HepG2 (cell line): ENCODE data around the gene TAP1. TPM values are rescaled to one million over a fixed set of nuclear protein-coding genes. Genes with fewer than 3 reads are reported as not detected.
A peak's percentile ranks its signal among the peaks of the same experiment; 100 is the strongest.

Source experiments
- ATF7 ChIP-seq, 2 experiments: fragments of 450-650 bp in 1 of 2; sonication (generic) in 1 of 2; formaldehyde crosslinking in 1 of 2; IDR thresholded peaks; 2 replicates each; pipeline versions ENCODE4 v1.4.0 to v1.6.1; 2016 to 2020; ENCODE audit warnings: antibody characterized with exemption in 1 of 2, mild to moderate bottlenecking in 1 of 2, missing genetic modification reagents in 1 of 2
- HNRNPK ChIP-seq: fragments of 200-400 bp; formaldehyde crosslinking; IDR thresholded peaks from 2 replicates; pipeline ENCODE4 v1.6.1; 2018; ENCODE audit warnings: low read length, low read depth, moderate library complexity, mild to moderate bottlenecking; ENCODE audit not compliant: poor library complexity, severe bottlenecking
- HNRNPL ChIP-seq: fragments of 200-400 bp; formaldehyde crosslinking; IDR thresholded peaks from 2 replicates; pipeline ENCODE4 v1.6.1; 2017; ENCODE audit warnings: mild to moderate bottlenecking, low read depth, low read length
- SMARCC2 ChIP-seq: fragments of 450-650 bp; IDR thresholded peaks from 2 replicates; pipeline ENCODE4 v1.6.1; 2017; ENCODE audit warnings: antibody characterized with exemption, mild to moderate bottlenecking
- TIGD3 ChIP-seq: sonication (generic); formaldehyde crosslinking; IDR thresholded peaks from 2 replicates; pipeline ENCODE4 v1.5.1; 2020; ENCODE audit warnings: mild to moderate bottlenecking, missing genetic modification reagents, borderline replicate concordance
- ZBTB8A ChIP-seq: sonication (generic); formaldehyde crosslinking; IDR thresholded peaks from 2 replicates; pipeline ENCODE4 v1.4.0; 2020; ENCODE audit warnings: mild to moderate bottlenecking, low read depth, missing genetic modification reagents, borderline replicate concordance
- ZNF142 ChIP-seq: sonication (generic); formaldehyde crosslinking; IDR thresholded peaks from 2 replicates; pipeline ENCODE4 v1.4.0; 2020; ENCODE audit warnings: missing genetic modification reagents
- ZNF232 ChIP-seq: sonication (generic); formaldehyde crosslinking; IDR thresholded peaks from 2 replicates; pipeline ENCODE4 v1.4.0; 2020; ENCODE audit warnings: missing genetic modification reagents, borderline replicate concordance
- ZNF280B ChIP-seq: sonication (generic); formaldehyde crosslinking; IDR thresholded peaks from 2 replicates; pipeline ENCODE4 v1.5.0; 2020; ENCODE audit warnings: missing genetic modification reagents, mild to moderate bottlenecking, borderline replicate concordance
- ZNF354B ChIP-seq: sonication (generic); formaldehyde crosslinking; IDR thresholded peaks from 2 replicates; pipeline ENCODE4 v1.8.0; 2022; ENCODE audit warnings: mild to moderate bottlenecking, missing genetic modification reagents
- ZNF576 ChIP-seq: sonication (generic); formaldehyde crosslinking; IDR thresholded peaks from 2 replicates; pipeline ENCODE4 v1.4.0; 2020; ENCODE audit warnings: mild to moderate bottlenecking, missing genetic modification reagents
- ZNF639 ChIP-seq: conservative IDR thresholded peaks from 2 replicates; pipeline ENCODE4 v1.6.1; 2018; ENCODE audit warnings: missing genetic modification reagents
- ZNF770 ChIP-seq: sonication (generic); formaldehyde crosslinking; IDR thresholded peaks from 2 replicates; pipeline ENCODE4 v1.5.0; 2020; ENCODE audit warnings: mild to moderate bottlenecking, missing genetic modification reagents
- ZNF839 ChIP-seq: sonication (generic); formaldehyde crosslinking; IDR thresholded peaks from 2 replicates; pipeline ENCODE4 v1.4.0; 2020; ENCODE audit warnings: missing genetic modification reagents, mild to moderate bottlenecking, borderline replicate concordance
- polyA plus RNA-seq, 8 experiments: library from polyadenylated mRNA; depleted of rRNA in 3 of 8; stranded (reverse) in 7 of 8; unstranded in 1 of 8; fragments of >200 nt; fragmentation: Illumina TruSeq in 4 of 8; extraction: Trizol in 4 of 8; gene quantifications; 2 replicates each; pipeline versions ENCODE4 v1.2.1 to v1.2.3, GENCODE V29; 2011 to 2016; ENCODE audit warnings: low read depth in 4 of 8, missing spikeins in 1 of 8, mixed read lengths in 1 of 8; ENCODE audit not compliant: insufficient read depth in 1 of 8
- total RNA-seq, 5 experiments: library from RNA; depleted of rRNA; stranded (reverse); fragments of >200 nt; fragmentation: Illumina TruSeq; extraction: Trizol; gene quantifications; 2 replicates each; pipeline ENCODE4 v1.2.3, GENCODE V29; 2016; ENCODE audit warnings: low read depth in 1 of 5

Gene TAP1
- total and polyA plus RNA-seq, 2 of the 13 experiments (the other 11 are each of a cell fraction or from before 2014, with no cell fraction given), result 31.2 to 52.2 TPM

- TF ChIP-seq ZNF280B, result peak; percentile 36
- TF ChIP-seq HNRNPL, result 0 out of 2 replicates have a peak, but pooled peaks have one; percentile 54
- TF ChIP-seq ZNF142 (CRISPR knock-in tag), result peak; percentile 40; the same call in 1 of the 2 replicates
- peak; percentile 62 for TF ChIP-seq ZNF839 (CRISPR knock-in tag)
- 0 out of 2 replicates have a peak, but pooled peaks have one; percentile 73 for TF ChIP-seq ZNF354B (CRISPR knock-in tag)
- 0 out of 2 replicates have a peak, but pooled peaks have one; percentile 1 for TF ChIP-seq TIGD3 (CRISPR knock-in tag)
- no peak for TF ChIP-seq ZBTB8A
- TF ChIP-seq ZNF576 (CRISPR knock-in tag), result no peak
- TF ChIP-seq ZNF770, result 0 out of 2 replicates have a peak, but pooled peaks have one; percentile 18
- no peak for TF ChIP-seq SMARCC2
- TF ChIP-seq ATF7 (IDR thresholded peaks at IDR 0.05), result no peak
- peak; percentile 17; the same call in 1 of the 2 replicates for TF ChIP-seq ATF7 (CRISPR knock-in tag; IDR thresholded peaks at IDR 0.05)
- TF ChIP-seq HNRNPK, result no peak
- 0 out of 2 replicates have a peak, but pooled peaks have one; percentile 1 for TF ChIP-seq ZNF232 (CRISPR knock-in tag)
- 0 out of 2 replicates have a peak, but pooled peaks have one; percentile 8 for TF ChIP-seq ZNF639 (CRISPR knock-in tag)
Observed at GRCh38 chr6:32852844-32853540, 512 bp downstream of the TAP1 start (continued).
